ENCODE data around the gene GNAS. TPM values are rescaled to one million over a fixed set of nuclear protein-coding genes. Genes with fewer than 3 reads are reported as not detected.

The GNAS gene
- polyA plus RNA-seq, 1 experiment = 1,537 TPM

GRCh38 chr20:58888103-58888502 lies 35.6 kb downstream of the GNAS start:
- Histone ChIP-seq H3K27me3 (ENCODE audit: control insufficient read depth, insufficient read depth, low read length) (no peaks in the 10 kb centered on the region), H3K4me3 (ENCODE audit: low read depth, low read length) (peak overlapping the region; percentile 88), H3K36me3 (ENCODE audit: control insufficient read depth, insufficient read depth, low read length) (no peaks in the 10 kb centered on the region)
- no peak for DNase-seq (ENCODE audit: low read depth)
- CTCF ChIA-PET = no interaction called here
- no peak for TF ChIP-seq CTCF (IDR thresholded peaks at IDR 0.05; ENCODE audit: insufficient read depth, low read depth, low read length)
- POLR2A ChIA-PET = no interaction called here

GRCh38 chr20:58888521-58889333 lies 36.2 kb downstream of the GNAS start:
- CTCF ChIA-PET = no interaction called here
- no peaks in the 10 kb centered on the region for H3K36me3 ChIP-seq (ENCODE audit: control insufficient read depth, insufficient read depth, low read length)
- DNase-seq (ENCODE audit: low read depth) = no peak
- H3K4me3 ChIP-seq (ENCODE audit: low read depth, low read length) = peak overlapping the region; percentile 88
- no peak for TF ChIP-seq CTCF (IDR thresholded peaks at IDR 0.05; ENCODE audit: insufficient read depth, low read depth, low read length)
- H3K27me3 ChIP-seq (ENCODE audit: control insufficient read depth, insufficient read depth, low read length) = no peaks in the 10 kb centered on the region
- POLR2A ChIA-PET = no interaction called here

DNA sequence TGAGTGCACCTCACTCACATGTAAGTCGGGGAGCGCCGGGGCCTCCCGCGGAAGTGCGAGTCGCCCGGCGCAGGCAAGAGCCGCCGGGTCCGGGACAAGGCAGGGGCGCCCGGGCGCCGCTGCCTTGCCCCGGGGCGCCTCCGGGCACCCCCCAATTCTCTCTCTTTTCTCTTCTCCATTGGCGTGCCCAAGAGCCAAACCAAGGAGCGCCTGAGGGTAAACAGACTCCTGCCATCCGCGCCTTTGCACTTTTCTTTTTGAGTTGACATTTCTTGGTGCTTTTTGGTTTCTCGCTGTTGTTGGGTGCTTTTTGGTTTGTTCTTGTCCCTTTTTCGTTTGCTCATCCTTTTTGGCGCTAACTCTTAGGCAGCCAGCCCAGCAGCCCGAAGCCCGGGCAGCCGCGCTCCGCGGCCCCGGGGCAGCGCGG lies 36.8 kb downstream of the GNAS start:
- ChIA-PET POLR2A (no interaction called here), CTCF (no interaction called here)
- Histone ChIP-seq H3K36me3 (ENCODE audit: control insufficient read depth, insufficient read depth, low read length) (no peaks in the 10 kb centered on the region), H3K27me3 (ENCODE audit: control insufficient read depth, insufficient read depth, low read length) (no peaks in the 10 kb centered on the region), H3K4me3 (ENCODE audit: low read depth, low read length) (peak overlapping the region; percentile 88)
- no peak for TF ChIP-seq CTCF (IDR thresholded peaks at IDR 0.05; ENCODE audit: insufficient read depth, low read depth, low read length)
- DNase-seq (ENCODE audit: low read depth) = no peak

DNA sequence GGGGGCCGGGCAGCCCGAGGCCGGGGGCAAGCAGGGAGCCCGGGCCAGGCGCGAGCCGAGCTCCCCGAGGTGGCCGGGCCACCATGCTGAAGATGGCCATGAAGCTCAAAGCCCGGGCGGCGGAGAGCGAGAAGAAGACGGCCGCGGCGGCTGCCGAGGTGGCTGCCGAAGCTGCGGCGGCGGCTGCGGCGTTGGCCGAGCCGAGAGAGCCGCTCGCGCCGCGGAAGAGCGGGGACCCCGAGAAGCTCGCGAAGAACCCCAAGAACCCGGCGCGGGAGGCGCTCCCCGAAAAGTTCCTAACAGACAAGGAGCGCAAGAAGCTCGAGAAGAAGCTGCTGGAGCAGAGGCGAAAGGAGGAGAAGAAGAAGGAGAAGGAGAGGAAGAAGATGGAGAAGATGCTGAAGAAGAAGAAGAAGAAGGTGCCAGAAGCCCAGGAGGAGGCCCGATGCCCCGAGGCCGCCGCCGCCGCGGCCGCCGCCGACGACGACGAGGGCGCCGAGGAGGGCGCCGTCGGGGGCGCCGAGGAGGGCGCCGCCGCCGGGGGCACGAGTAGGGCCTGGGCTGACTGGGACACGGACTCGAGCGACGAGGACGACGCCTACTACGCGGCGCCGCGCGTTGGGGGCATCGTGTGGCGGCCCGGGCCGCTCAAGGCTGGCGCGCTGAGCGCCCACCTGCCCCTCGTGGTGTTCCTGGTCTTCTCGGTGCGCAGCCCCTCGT lies 37.4 kb downstream of the GNAS start:
- CTCF ChIA-PET = no interaction called here

More for the DNA sequence above, 37.4 kb downstream of the GNAS start:
- no peak for TF ChIP-seq CTCF (IDR thresholded peaks at IDR 0.05; ENCODE audit: insufficient read depth, low read depth, low read length)
- Histone ChIP-seq H3K36me3 (ENCODE audit: control insufficient read depth, insufficient read depth, low read length) (no peaks in the 10 kb centered on the region), H3K27me3 (ENCODE audit: control insufficient read depth, insufficient read depth, low read length) (no peaks in the 10 kb centered on the region), H3K4me3 (ENCODE audit: low read depth, low read length) (peak overlapping the region; percentile 88)
- POLR2A ChIA-PET = no interaction called here
- no peak for DNase-seq (ENCODE audit: low read depth)

Measured in BJ (cell line).